ENCODE results near the gene IZUMO2. TPM values are rescaled to one million over a fixed set of nuclear protein-coding genes. Genes with fewer than 3 reads are reported as not detected.

The IZUMO2 gene
- total and polyA plus RNA-seq, 9 donors: not detected

- 24 to 27% (median 25%) methylated on average over 7 of the region's 7 CpGs for WGBS, 3 donors
- no peak for TF ChIP-seq POLR2A (IDR thresholded peaks at IDR 0.05)
- no peak for TF ChIP-seq EP300 (IDR thresholded peaks at IDR 0.05)
- TF ChIP-seq, protein P1, sequence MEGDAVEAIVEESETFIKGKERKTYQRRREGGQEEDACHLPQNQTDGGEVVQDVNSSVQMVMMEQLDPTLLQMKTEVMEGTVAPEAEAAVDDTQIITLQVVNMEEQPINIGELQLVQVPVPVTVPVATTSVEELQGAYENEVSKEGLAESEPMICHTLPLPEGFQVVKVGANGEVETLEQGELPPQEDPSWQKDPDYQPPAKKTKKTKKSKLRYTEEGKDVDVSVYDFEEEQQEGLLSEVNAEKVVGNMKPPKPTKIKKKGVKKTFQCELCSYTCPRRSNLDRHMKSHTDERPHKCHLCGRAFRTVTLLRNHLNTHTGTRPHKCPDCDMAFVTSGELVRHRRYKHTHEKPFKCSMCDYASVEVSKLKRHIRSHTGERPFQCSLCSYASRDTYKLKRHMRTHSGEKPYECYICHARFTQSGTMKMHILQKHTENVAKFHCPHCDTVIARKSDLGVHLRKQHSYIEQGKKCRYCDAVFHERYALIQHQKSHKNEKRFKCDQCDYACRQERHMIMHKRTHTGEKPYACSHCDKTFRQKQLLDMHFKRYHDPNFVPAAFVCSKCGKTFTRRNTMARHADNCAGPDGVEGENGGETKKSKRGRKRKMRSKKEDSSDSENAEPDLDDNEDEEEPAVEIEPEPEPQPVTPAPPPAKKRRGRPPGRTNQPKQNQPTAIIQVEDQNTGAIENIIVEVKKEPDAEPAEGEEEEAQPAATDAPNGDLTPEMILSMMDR (IDR thresholded peaks at IDR 0.05): no peak
- Histone ChIP-seq H3K36me3 (no peaks in the 10 kb centered on the region), H3K27me3 (no peaks in the 10 kb centered on the region), H3K27ac (no peak overlapping the region), H3K4me1 (ENCODE audit: insufficient read depth) (peaks cover 6% of the 10 kb centered on the region), H3K4me3 (no peak overlapping the region), H3K9me3 (no peaks in the 10 kb centered on the region)
- intact Hi-C loops (cut with DNase I): no loop called here
- no peak for DNase-seq
These were observed 35.6 kb upstream of the IZUMO2 start for GRCh38 chr19:50198431-50199258.

GRCh38 chr19:50197348-50197747 lies 34.3 kb upstream of the IZUMO2 start:
- Histone ChIP-seq H3K36me3 (no peaks in the 10 kb centered on the region), H3K4me1 (ENCODE audit: insufficient read depth) (peaks cover 3% of the 10 kb centered on the region), H3K27ac (no peak overlapping the region), H3K4me3 (no peak overlapping the region), H3K27me3 (no peaks in the 10 kb centered on the region), H3K9me3 (no peaks in the 10 kb centered on the region)
- 62 to 75% (median 66%) methylated on average over 3 of the region's 3 CpGs for WGBS, 3 donors
- no peak for DNase-seq
- intact Hi-C loops (cut with DNase I): no loop called here
- TF ChIP-seq EP300 (IDR thresholded peaks at IDR 0.05) (no peak), POLR2A (IDR thresholded peaks at IDR 0.05) (no peak)
- TF ChIP-seq, protein P1 (IDR thresholded peaks at IDR 0.05): no peak

- DNase-seq: no peak
- H3K27me3 ChIP-seq: no peaks in the 10 kb centered on the region
- intact Hi-C loops (cut with DNase I): no loop called here
- H3K27ac ChIP-seq: no peak overlapping the region
- WGBS, 3 donors: 70 to 79% (median 77%) methylated on average over 4 of the region's 4 CpGs
- no peaks in the 10 kb centered on the region for H3K9me3 ChIP-seq
- TF ChIP-seq, protein P1 (IDR thresholded peaks at IDR 0.05): no peak
- TF ChIP-seq EP300 (IDR thresholded peaks at IDR 0.05) (no peak), POLR2A (IDR thresholded peaks at IDR 0.05) (no peak)
- no peaks in the 10 kb centered on the region for H3K36me3 ChIP-seq
- H3K4me1 ChIP-seq (ENCODE audit: insufficient read depth): peaks cover 3% of the 10 kb centered on the region
- no peak overlapping the region for H3K4me3 ChIP-seq
These were observed 33.3 kb upstream of the IZUMO2 start for GRCh38 chr19:50196322-50196932.

DNA sequence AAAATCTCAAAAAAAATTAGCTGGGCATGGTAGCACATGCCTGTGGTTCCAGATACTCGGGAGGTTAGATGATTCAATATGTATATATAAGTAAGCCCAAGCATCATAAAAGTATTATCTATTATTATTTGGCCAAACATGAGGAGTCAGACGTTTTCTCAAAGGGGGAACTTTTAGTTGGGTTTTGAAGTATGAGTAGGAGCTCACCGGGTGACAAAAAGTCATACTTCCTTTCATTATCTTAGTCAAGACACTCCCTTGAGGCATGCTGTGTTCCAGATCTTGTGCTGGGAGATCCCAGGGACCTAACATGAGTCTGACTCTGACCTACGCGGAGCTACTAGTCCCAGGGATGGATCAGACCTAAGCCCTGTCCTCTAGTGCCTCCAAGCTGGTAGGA lies 32.1 kb upstream of the IZUMO2 start:
- intact Hi-C loops (cut with DNase I): no loop called here
- TF ChIP-seq, protein P1 (IDR thresholded peaks at IDR 0.05): no peak
- no peak for TF ChIP-seq POLR2A (IDR thresholded peaks at IDR 0.05)
- no peak overlapping the region for H3K4me3 ChIP-seq
- H3K4me1 ChIP-seq (ENCODE audit: insufficient read depth): peaks cover 3% of the 10 kb centered on the region
- no peaks in the 10 kb centered on the region for H3K36me3 ChIP-seq
- no peaks in the 10 kb centered on the region for H3K9me3 ChIP-seq
- WGBS, 3 donors: 64 to 68% (median 65%) methylated on average over 5 of the region's 5 CpGs
- no peaks in the 10 kb centered on the region for H3K27me3 ChIP-seq
- DNase-seq: no peak
- H3K27ac ChIP-seq: no peak overlapping the region

All from ovary (tissue), 9 donors.